ENCODE data around the gene AMBP. TPM values are rescaled to one million over a fixed set of nuclear protein-coding genes. Genes with fewer than 3 reads are reported as not detected.

AMBP gene
- total RNA-seq, 3 donors from 2014 or later (not counting 1 experiment from before 2014, with no cell fraction given), result not detected

GRCh38 chr9:114015607-114016006 lies 62.5 kb downstream of the AMBP start:
- Histone ChIP-seq H3K27me3 (ENCODE audit: control insufficient read depth, insufficient read depth, low read length) (no peaks in the 10 kb centered on the region), H3K9me3 (ENCODE audit: control insufficient read depth, insufficient read depth, low read length) (no peaks in the 10 kb centered on the region), H3K4me3 (ENCODE audit: low read length) (no peak overlapping the region), H3K36me3 (ENCODE audit: control insufficient read depth, insufficient read depth, low read length) (no peaks in the 10 kb centered on the region), H3K4me1 (ENCODE audit: control insufficient read depth, insufficient read depth, low read length) (no peaks in the 10 kb centered on the region), H3K27ac (ENCODE audit: low read length) (no peak overlapping the region)
- Mint-ChIP-seq H3K36me3 (no peaks in the 10 kb centered on the region), H3K4me1 (no peaks in the 10 kb centered on the region), H3K27ac (no peak overlapping the region), H3K4me3 (no peak overlapping the region), H3K27me3 (ENCODE audit: low read depth in 2 of 2) (no peaks in the 10 kb centered on the region), H3K9me3 (no peaks in the 10 kb centered on the region)
- intact Hi-C loops (cut with micrococcal nuclease), result no loop called here
- DNase-seq, result no peak
- no peak for TF ChIP-seq CTCF (IDR thresholded peaks at IDR 0.05)
- no peak for ATAC-seq
- WGBS (ENCODE audit: insufficient coverage), result 93% methylated on average over 2 of the region's 2 CpGs

- H3K4me1 ChIP-seq (ENCODE audit: control insufficient read depth, insufficient read depth, low read length), result no peaks in the 10 kb centered on the region
- Mint-ChIP-seq H3K4me1 (no peaks in the 10 kb centered on the region), H3K27me3 (ENCODE audit: low read depth in 2 of 2) (no peaks in the 10 kb centered on the region), H3K9me3 (no peaks in the 10 kb centered on the region), H3K36me3 (no peaks in the 10 kb centered on the region), H3K4me3 (no peak overlapping the region), H3K27ac (no peak overlapping the region)
- no peak for TF ChIP-seq CTCF (IDR thresholded peaks at IDR 0.05)
- DNase-seq (no peak), ATAC-seq (no peak)
- H3K36me3 ChIP-seq (ENCODE audit: control insufficient read depth, insufficient read depth, low read length), result no peaks in the 10 kb centered on the region
- H3K27me3 ChIP-seq (ENCODE audit: control insufficient read depth, insufficient read depth, low read length), result no peaks in the 10 kb centered on the region
- no peak overlapping the region for H3K4me3 ChIP-seq (ENCODE audit: low read length)
- H3K9me3 ChIP-seq (ENCODE audit: control insufficient read depth, insufficient read depth, low read length), result no peaks in the 10 kb centered on the region
- no peak overlapping the region for H3K27ac ChIP-seq (ENCODE audit: low read length)
- intact Hi-C loops (cut with micrococcal nuclease), result no loop called here
Observed at GRCh38 chr9:114014044-114014443, 64.1 kb downstream of the AMBP start.

- no peak for DNase-seq
- intact Hi-C loops (cut with micrococcal nuclease), result no loop called here
- Mint-ChIP-seq H3K27me3 (ENCODE audit: low read depth in 2 of 2) (no peaks in the 10 kb centered on the region), H3K9me3 (no peaks in the 10 kb centered on the region), H3K27ac (no peak overlapping the region), H3K36me3 (no peaks in the 10 kb centered on the region), H3K4me1 (no peaks in the 10 kb centered on the region), H3K4me3 (no peak overlapping the region)
- no peak overlapping the region for H3K27ac ChIP-seq (ENCODE audit: low read length)
- H3K4me1 ChIP-seq (ENCODE audit: control insufficient read depth, insufficient read depth, low read length), result no peaks in the 10 kb centered on the region
- no peak for ATAC-seq
- 93% methylated on average over 2 of the region's 2 CpGs for WGBS (ENCODE audit: insufficient coverage)
- H3K9me3 ChIP-seq (ENCODE audit: control insufficient read depth, insufficient read depth, low read length), result no peaks in the 10 kb centered on the region
- no peak overlapping the region for H3K4me3 ChIP-seq (ENCODE audit: low read length)
- no peaks in the 10 kb centered on the region for H3K36me3 ChIP-seq (ENCODE audit: control insufficient read depth, insufficient read depth, low read length)
- no peak for TF ChIP-seq CTCF (IDR thresholded peaks at IDR 0.05)
- H3K27me3 ChIP-seq (ENCODE audit: control insufficient read depth, insufficient read depth, low read length), result no peaks in the 10 kb centered on the region
Observed at GRCh38 chr9:114012126-114012525, 66.0 kb downstream of the AMBP start.

GRCh38 chr9:114011313-114011712 lies 66.8 kb downstream of the AMBP start:
- H3K36me3 Mint-ChIP-seq, result no peaks in the 10 kb centered on the region
- intact Hi-C loops (cut with micrococcal nuclease), result no loop called here
- H3K4me3 Mint-ChIP-seq, result no peak overlapping the region
- no peak for DNase-seq
- WGBS (ENCODE audit: insufficient coverage), result 88% methylated on average over 9 of the region's 9 CpGs
- no peaks in the 10 kb centered on the region for H3K4me1 Mint-ChIP-seq
- TF ChIP-seq CTCF (IDR thresholded peaks at IDR 0.05), result no peak
- H3K27me3 Mint-ChIP-seq (ENCODE audit: low read depth in 2 of 2), result no peaks in the 10 kb centered on the region
- no peaks in the 10 kb centered on the region for H3K9me3 Mint-ChIP-seq
- H3K36me3 ChIP-seq (ENCODE audit: control insufficient read depth, insufficient read depth, low read length), result no peaks in the 10 kb centered on the region
- no peak overlapping the region for H3K27ac Mint-ChIP-seq
- no peaks in the 10 kb centered on the region for H3K4me1 ChIP-seq (ENCODE audit: control insufficient read depth, insufficient read depth, low read length)
- no peak overlapping the region for H3K4me3 ChIP-seq (ENCODE audit: low read length)
- ATAC-seq, result no peak
- H3K27me3 ChIP-seq (ENCODE audit: control insufficient read depth, insufficient read depth, low read length), result no peaks in the 10 kb centered on the region
- H3K9me3 ChIP-seq (ENCODE audit: control insufficient read depth, insufficient read depth, low read length), result no peaks in the 10 kb centered on the region
- no peak overlapping the region for H3K27ac ChIP-seq (ENCODE audit: low read length)

Other genes starting within 250 kb of the AMBP start
- gene ZNF618, start 202.0 kb downstream of the AMBP start, total RNA-seq, result 10 to 100 TPM in 2 of 3 donors, 1 to 10 TPM in 1; 9.2 to 10.7 (median 10.0) TPM
- not detected for gene KIF12, start 21.0 kb upstream of the AMBP start, total RNA-seq
- gene COL27A1, start 77.2 kb upstream of the AMBP start, total RNA-seq, result not detected
- gene ORM1, start 244.8 kb upstream of the AMBP start, total RNA-seq, result under 1 TPM in 1 of 3 donors, not detected in 2; 1.00 TPM

Data from natural killer cell (primary cell).